Right ventricle myocardium superior (tissue), 1 donor: ENCODE measurements around the gene SPECC1L. TPM values are rescaled to one million over a fixed set of nuclear protein-coding genes. Genes with fewer than 3 reads are reported as not detected.

Source experiments
- ATAC-seq: fragments of 200-7000 bp; cut with Tn5 transposase; one replicate; pipeline ENCODE4 v1.9.1; 2020; ENCODE audit warnings: mild to moderate bottlenecking; ENCODE audit not compliant: poor library complexity
- DNase-seq: peaks from one replicate; pipeline ENCODE4 v3.0.0-alpha.2; 2020
- intact Hi-C: fragments of 100-400 bp; cut with DNase I; formaldehyde crosslinking; loops from one replicate; pipeline ENCODE4 v1.11.2; 2022
- total RNA-seq: library from RNA; stranded (reverse); fragmentation: NEBNext Ultra II Directional; extraction: Animal tissue kit (Norgen Biotek cat#: 25700); gene quantifications from one replicate; pipeline ENCODE4 v1.2.1, GENCODE V29; 2021
- donor health status: DM: no; HTN: yes; CAD: no; lungs with severe emphysema.

The SPECC1L gene
- total RNA-seq, 1 donor from 2014 or later: 41.1 TPM

DNA sequence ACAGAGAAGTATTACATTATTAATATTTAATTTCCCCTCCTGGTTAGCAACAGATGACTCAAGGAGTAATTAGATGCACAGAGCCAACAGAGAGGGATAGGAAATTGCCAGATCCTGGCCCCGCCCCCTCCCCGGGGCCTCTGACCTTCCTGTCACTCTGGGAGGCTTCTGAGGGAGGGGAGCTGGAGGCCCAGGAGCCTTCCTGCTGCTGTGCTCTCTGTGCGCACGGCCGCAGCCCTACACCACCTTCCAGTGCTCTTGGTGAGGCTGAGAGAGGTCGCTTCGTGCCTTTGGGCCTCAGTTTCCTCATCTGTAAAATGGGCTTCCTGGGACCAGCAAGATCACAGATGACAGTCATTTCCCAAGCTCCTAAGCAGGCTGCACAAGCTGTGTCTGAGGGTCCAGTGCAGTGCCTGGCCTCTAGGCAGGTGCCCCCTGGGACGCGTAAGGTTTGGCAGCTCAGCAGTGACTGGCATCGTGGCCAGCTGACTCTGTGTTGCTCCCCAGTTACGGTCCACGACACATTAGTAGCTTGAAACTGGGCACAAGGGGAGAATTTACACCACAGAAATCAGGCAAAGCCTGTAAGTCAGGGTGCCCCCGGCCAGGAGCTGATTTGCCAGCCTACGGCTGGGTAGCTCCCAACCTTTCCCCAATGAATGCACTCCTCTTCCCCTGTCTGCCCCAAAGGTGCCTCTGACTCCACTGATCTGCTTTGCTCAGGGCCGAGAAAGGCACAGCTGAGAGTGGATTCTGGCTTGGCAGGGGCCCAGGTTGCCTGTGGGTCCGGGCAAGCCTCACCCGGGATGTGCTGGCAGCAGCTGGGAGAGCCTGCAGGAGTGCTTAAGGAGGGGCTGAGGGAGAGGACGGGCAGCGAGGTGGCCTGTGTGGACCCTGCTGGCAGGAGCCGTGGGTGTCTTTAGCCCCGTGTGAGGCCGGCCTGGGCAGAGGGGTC is 159.1 kb downstream of the SPECC1L start:
- DNase-seq: peak; percentile 76
- intact Hi-C loops: no loop called here
- ATAC-seq: peak; percentile 16

GRCh38 chr22:24430431-24431308 is 160.0 kb downstream of the SPECC1L start:
- ATAC-seq (no peak), DNase-seq (no peak)
- intact Hi-C loops: no loop called here

DNA sequence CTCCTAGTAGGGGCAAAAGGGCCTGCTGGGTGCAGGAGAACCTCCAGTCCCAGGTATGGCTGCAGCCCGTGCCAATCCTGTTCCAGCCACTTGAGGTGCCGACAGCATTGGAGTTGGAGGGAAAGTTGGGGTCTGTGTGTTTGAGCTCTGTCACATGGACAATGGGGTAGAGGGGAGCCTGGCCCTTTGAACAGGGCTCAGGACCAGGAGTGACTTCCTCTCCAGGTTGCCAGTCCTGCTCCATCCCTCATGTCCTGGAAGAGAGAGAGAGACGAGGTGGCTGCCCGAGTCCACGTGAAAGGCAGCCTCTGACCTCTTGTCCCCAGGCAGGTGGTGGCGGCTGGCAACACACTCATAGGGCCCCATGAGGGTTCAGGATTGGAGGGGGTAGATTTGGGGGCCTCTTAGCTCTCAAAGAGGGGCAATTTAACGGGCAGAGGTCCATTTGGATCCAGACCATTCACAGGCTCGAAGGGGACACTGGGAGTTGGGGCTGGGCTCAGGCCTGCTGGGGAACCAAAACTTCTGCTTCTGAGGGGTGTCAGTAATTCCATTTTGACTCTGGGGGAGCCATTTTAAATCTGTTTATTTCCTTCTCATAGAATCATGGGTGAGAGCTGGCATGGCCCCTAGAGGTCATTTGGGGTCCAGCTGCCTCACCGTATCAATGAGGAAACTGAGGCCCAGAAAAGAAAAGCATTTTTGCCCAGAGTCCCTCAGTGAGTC is 160.8 kb downstream of the SPECC1L start:
- ATAC-seq (no peak), DNase-seq (no peak)
- intact Hi-C loops: no loop called here

- ATAC-seq (peak; percentile 59), DNase-seq (peak; percentile 83)
- intact Hi-C loops: no loop called here
Observed at GRCh38 chr22:24432059-24432853, 161.6 kb downstream of the SPECC1L start.

DNA sequence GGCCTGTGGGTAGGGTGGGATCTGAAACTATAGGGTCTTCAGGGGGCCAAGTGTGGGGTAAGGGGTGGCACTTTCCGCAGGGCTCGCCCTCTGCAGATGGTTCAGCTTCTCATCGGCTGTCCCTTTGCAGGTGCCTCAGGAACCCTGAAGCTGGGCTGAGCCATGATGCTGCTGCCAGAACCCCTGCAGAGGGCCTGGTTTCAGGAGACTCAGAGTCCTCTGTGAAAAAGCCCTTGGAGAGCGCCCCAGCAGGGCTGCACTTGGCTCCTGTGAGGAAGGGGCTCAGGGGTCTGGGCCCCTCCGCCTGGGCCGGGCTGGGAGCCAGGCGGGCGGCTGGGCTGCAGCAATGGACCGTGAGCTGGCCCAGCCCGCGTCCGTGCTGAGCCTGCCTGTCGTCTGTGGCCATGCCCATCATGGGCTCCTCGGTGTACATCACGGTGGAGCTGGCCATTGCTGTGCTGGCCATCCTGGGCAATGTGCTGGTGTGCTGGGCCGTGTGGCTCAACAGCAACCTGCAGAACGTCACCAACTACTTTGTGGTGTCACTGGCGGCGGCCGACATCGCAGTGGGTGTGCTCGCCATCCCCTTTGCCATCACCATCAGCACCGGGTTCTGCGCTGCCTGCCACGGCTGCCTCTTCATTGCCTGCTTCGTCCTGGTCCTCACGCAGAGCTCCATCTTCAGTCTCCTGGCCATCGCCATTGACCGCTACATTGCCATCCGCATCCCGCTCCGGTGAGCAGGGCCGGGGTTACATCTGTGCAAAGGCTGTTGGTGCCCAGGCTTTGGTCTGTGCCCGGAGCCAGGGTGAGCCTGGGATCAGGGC is 162.6 kb downstream of the SPECC1L start:
- no peak for ATAC-seq
- no peak for DNase-seq
- intact Hi-C loops: no loop called here

DNA sequence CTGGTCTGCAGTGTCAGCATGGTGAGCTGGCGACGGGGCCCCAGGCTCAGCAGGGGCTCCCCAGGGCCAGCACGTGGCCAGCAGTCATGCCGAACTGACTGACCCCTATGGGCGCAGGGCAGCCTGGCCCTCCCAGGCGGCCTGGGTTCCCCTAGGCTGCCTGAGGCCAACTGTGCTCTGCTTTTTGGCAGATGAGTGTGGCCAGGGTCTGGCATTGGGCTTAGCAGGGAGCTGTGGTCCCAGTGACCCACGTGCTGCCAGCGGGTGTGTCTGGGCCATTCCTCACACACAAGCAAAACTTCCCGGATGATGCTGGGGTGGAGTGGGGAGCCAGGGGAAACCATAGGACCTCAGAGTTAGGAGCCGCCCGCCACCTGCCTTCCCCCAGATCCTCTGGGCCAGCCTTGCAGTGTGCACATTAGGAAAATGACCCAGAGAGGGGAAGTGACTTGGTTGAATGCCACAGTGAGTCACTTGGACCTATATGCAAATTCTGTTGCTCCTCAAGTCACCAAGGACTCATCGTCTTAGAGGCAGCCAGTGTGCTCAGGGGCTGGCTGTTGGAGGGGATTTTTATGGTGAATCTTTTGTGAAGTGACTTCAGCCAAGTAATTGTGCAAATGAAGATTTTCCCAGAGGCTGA is 163.3 kb downstream of the SPECC1L start:
- no peak for DNase-seq
- intact Hi-C loops: no loop called here
- no peak for ATAC-seq

- DNase-seq (no peak), ATAC-seq (peak; percentile 7)
- intact Hi-C loops: no loop called here
Observed at GRCh38 chr22:24434471-24435322, 164.1 kb downstream of the SPECC1L start.

- intact Hi-C loops: no loop called here
- no peak for DNase-seq
- no peak for ATAC-seq
Observed at GRCh38 chr22:24435323-24435645, 164.7 kb downstream of the SPECC1L start.

GRCh38 chr22:24435861-24436371 is 165.3 kb downstream of the SPECC1L start:
- intact Hi-C loops: no loop called here
- no peak for DNase-seq
- peak; percentile 6 for ATAC-seq

GRCh38 chr22:24436553-24436952 is 165.9 kb downstream of the SPECC1L start:
- DNase-seq: no peak
- intact Hi-C loops: no loop called here
- ATAC-seq: no peak

GRCh38 chr22:24437091-24437490 is 166.5 kb downstream of the SPECC1L start:
- intact Hi-C loops: no loop called here
- ATAC-seq (no peak), DNase-seq (no peak)

- DNase-seq (no peak), ATAC-seq (no peak)
- intact Hi-C loops: no loop called here
Observed at GRCh38 chr22:24437741-24438328, 167.2 kb downstream of the SPECC1L start.

DNA sequence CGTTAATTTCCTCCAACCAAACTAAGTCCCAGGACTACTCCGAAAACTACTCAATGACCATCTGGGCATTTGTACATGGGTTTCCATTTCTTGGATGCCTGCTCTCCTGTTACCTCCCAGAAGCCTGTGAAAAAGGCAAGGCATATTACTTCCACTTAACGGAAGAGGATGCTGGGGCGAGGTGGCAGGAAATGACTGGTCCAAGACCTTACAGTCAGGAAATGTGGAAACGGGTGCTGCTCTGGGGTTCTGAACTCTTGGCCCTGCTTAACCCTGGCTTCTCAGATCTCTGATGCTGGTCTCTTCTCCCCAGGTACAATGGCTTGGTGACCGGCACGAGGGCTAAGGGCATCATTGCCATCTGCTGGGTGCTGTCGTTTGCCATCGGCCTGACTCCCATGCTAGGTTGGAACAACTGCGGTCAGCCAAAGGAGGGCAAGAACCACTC is 169.7 kb downstream of the SPECC1L start:
- intact Hi-C loops: no loop called here
- DNase-seq (peak; percentile 28), ATAC-seq (no peak)

DNA sequence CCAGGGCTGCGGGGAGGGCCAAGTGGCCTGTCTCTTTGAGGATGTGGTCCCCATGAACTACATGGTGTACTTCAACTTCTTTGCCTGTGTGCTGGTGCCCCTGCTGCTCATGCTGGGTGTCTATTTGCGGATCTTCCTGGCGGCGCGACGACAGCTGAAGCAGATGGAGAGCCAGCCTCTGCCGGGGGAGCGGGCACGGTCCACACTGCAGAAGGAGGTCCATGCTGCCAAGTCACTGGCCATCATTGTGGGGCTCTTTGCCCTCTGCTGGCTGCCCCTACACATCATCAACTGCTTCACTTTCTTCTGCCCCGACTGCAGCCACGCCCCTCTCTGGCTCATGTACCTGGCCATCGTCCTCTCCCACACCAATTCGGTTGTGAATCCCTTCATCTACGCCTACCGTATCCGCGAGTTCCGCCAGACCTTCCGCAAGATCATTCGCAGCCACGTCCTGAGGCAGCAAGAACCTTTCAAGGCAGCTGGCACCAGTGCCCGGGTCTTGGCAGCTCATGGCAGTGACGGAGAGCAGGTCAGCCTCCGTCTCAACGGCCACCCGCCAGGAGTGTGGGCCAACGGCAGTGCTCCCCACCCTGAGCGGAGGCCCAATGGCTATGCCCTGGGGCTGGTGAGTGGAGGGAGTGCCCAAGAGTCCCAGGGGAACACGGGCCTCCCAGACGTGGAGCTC is 170.2 kb downstream of the SPECC1L start:
- ATAC-seq (no peak), DNase-seq (peak; percentile 41)
- intact Hi-C loops: no loop called here
